NCI-H2227 treated with DMSO at 0.1 percent for 48 hours (cell line): Measurements from ENCODE around the gene NTM.

Experiments used
- DNase-seq: peaks from one replicate; lab custom pipeline; 2025; lab: John Stamatoyannopoulos, UW

Gene NTM

DNA sequence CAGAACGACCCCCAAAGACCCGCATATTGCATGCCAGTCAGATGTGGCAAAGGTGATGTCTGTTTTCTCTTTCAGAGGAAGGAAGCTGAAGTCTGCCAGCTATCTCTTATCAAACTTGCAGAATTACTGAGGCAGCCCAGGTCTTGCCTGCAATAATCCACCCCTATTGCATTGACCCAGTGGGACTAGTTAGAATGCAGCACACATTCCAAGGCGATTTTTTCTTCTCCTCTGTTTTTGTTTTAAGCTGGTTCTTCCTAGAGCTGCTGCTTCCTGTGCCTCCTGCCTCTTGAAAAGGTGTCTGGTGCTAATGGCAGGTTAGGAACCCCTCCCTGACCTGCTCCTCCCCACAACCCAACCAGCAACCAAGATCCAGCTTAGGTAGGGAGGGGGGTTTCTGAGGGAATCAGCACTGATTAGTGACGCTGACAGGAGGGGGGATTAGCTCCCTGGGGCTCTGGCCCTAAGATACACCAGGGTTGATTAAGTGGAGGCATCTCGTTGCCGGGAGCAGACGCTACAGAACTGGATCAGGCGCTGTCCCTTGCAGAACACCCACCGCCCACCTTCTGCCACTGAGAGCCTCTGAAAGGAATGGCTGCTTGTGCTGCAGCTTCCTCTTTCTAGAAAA, 2.8 kb downstream of the NTM start:
- DNase-seq = no peak

GRCh38 chr11:131373756-131374155, 3.3 kb downstream of the NTM start:
- DNase-seq = no peak

DNA sequence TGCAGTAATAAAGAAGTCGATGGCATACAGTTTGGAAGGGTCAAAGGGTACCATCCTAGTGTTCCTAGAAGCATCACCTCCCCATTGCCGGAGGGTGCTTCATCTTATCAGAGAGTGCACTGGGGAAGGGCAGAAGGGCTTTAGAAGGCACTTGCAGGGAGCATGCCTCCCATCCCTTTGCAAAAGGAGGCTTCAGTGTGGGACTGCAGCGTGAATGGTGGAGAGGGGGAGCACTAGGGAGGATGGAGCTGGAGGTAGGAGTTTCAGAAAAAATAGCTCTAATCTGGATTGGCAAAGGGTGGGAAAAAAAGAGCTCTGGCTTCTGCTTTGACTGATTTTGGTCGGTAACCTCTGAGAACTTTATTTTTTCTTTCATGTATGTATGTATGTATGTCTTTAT, 5.0 kb downstream of the NTM start:
- DNase-seq = no peak

- DNase-seq = no peak
Observed at GRCh38 chr11:131375915-131376314, 5.5 kb downstream of the NTM start.

DNA sequence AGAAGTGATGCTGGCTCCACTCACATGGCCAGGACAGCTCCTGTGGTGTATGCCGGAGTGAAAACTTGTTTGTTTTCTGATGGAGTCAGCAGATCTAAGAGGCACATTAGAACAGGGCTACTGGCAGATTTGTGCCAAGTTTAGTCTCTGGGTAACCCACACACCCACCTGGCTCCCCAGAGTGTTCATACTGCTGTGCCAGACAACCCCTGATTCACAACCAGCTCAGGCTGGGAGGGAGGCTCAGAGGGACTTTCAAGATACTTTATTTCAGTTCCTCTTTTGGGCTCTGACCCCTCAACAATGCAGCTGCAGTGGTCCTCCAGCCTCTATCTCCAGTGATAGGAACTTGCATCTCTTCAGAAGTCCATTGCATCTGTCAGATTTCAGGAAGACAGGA, 8.5 kb downstream of the NTM start:
- DNase-seq = no peak

GRCh38 chr11:131385763-131386390, 15.5 kb downstream of the NTM start:
- DNase-seq = no peak

- DNase-seq = no peak
Observed at GRCh38 chr11:131386408-131386807, 16.0 kb downstream of the NTM start.

GRCh38 chr11:131388030-131388429, 17.6 kb downstream of the NTM start:
- DNase-seq = no peak

GRCh38 chr11:131389582-131389981, 19.2 kb downstream of the NTM start:
- DNase-seq = no peak

DNA sequence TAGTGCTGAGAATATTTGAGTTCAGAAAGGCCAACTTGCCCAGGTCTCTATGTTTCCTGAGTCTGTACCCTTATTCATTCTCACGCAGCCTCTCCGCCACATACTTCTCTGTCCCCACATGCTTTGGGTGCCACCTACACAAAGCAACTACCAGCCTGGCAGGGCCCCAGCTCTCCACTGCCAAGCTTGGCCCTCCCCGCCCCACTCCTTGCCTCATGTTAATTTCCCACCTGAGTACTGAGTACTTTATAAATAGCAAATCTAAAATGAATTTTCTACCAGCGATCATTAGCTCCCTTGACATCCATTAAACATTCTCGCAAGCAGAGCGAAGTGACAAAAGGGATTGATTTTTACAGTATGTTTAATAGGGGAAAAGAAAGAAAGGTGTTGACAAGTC, 20.8 kb downstream of the NTM start:
- no peak for DNase-seq

GRCh38 chr11:131392528-131393255, 22.3 kb downstream of the NTM start:
- peak; percentile 10 for DNase-seq

GRCh38 chr11:131393691-131394090, 23.3 kb downstream of the NTM start:
- no peak for DNase-seq

- no peak for DNase-seq
Observed at GRCh38 chr11:131397675-131398074, 27.3 kb downstream of the NTM start.

GRCh38 chr11:131402040-131402439, 31.6 kb downstream of the NTM start:
- DNase-seq = no peak

DNA sequence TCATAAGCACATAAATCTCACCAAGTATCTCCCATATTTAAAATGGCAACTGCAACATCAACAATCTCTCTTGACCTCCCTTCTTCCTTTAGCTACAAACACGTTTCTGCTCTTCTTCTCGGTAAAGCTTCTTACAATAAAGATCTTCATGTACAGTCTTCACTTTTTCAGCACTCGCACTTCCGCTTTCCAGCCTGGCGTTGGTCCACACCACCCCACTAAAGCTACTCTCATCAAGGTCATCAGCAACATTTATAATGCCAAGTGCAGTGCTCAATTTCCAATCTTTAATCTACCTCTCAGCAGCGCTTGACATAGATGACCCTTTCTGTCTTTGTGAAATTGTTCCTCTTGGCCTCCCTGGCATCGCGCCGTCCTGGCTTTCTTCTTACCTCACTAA, 33.6 kb downstream of the NTM start:
- DNase-seq = no peak

GRCh38 chr11:131408025-131408640, 37.7 kb downstream of the NTM start:
- no peak for DNase-seq

DNA sequence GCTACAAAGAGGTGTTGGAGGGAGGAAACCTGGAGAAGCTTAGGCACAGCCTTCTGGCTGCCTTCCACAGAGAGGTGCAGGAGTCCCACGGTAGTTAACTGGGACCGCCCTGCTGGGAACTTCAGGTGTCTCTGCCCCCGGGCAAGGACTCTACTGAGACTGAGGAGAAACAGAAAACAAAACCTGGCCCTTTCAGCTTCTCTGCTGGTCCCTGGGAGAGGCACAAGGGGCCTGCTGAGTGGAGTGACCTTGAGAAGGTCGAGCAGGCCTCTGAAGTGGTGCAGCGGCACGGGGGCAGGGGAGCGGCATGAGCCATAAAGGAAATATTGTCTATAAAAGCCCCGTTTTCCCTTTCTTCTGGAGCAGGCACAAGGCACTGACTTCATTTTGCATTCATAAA, 38.9 kb downstream of the NTM start:
- DNase-seq = no peak

GRCh38 chr11:131411636-131412035, 41.2 kb downstream of the NTM start:
- no peak for DNase-seq

- no peak for DNase-seq
Observed at GRCh38 chr11:131412061-131412460, 41.6 kb downstream of the NTM start.

- no peak for DNase-seq
Observed at GRCh38 chr11:131413217-131413616, 42.8 kb downstream of the NTM start.

DNA sequence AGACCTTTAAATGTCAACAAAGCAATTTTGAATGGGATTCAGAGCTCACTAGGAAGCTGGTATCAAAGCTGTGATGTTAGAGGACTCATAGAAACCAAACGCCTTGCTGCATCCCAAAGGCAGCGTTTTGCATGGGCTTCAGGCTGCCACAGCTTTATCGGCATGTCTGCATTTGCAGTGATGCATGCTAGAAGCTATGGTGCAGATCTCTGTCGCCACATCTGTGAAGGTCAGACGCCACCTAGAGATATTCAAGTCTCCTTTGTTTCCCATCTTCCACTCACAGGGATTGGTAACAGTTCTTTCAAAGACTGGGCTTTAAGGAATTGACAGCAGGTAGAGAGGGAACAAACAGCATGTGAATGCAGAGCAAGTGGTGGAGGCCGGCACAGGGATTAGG, 47.8 kb downstream of the NTM start:
- no peak for DNase-seq

- no peak for DNase-seq
Observed at GRCh38 chr11:131421066-131421855, 50.8 kb downstream of the NTM start.
